Stomach (tissue), 9 donors: ENCODE measurements around the gene POU2AF2. TPM values are rescaled to one million over a fixed set of nuclear protein-coding genes. Genes with fewer than 3 reads are reported as not detected.

ENCODE experiments used
- DNase-seq, 2 donors: peaks; one replicate each; pipeline versions ENCODE4 v3.0.0 to v3.0.0-alpha.2; 2013 to 2019
- H3K27ac ChIP-seq, 5 donors: fragments of 200-600 bp in 4 of 5; sonication (generic) in 4 of 5; one replicate each; pipeline ENCODE4 v1.5.1; 2013 to 2019; ENCODE audit warnings: mild to moderate bottlenecking in 1 of 5, moderate library complexity in 1 of 5
- H3K27me3 ChIP-seq, 3 donors: fragments of 200-600 bp; sonication (generic); one replicate each; pipeline ENCODE4 v1.5.1; 2017 to 2019; ENCODE audit warnings: mixed run types in 1 of 3
- H3K36me3 ChIP-seq, 4 donors: fragments of 200-600 bp; sonication (generic); 1 replicate in 3 of 4; 2 replicates in 1 of 4; pipeline ENCODE4 v1.5.1; 2016 to 2019
- H3K4me1 ChIP-seq, 4 donors: fragments of 200-600 bp; sonication (generic); one replicate each; pipeline ENCODE4 v1.5.1; 2016 to 2019
- H3K4me3 ChIP-seq, 4 donors: fragments of 200-600 bp; sonication (generic) in 3 of 4; one replicate each; pipeline ENCODE4 v1.5.1; 2016 to 2019; ENCODE audit warnings: mild to moderate bottlenecking in 1 of 4
- H3K9me3 ChIP-seq, 4 donors: fragments of 200-600 bp; sonication (generic); one replicate each; pipeline ENCODE4 v1.5.1; 2016 to 2019
- EP300 ChIP-seq: sonication (generic); formaldehyde crosslinking; IDR thresholded peaks from one replicate; pipeline ENCODE4 v1.6.1; 2017; ENCODE audit warnings: antibody characterized with exemption
- POLR2A ChIP-seq, 4 donors: fragments of 450-650 bp; IDR thresholded peaks; one replicate each; pipeline ENCODE4 v1.6.1; 2016; ENCODE audit warnings: antibody characterized with exemption in 4 of 4, control low read depth in 2 of 4, mild to moderate bottlenecking in 1 of 4, moderate library complexity in 1 of 4
- POLR2AphosphoS5 ChIP-seq, 3 donors: sonication (generic); formaldehyde crosslinking; IDR thresholded peaks; one replicate each; pipeline ENCODE4 v1.6.1; 2016; ENCODE audit warnings: antibody characterized with exemption in 3 of 3
- WGBS, 5 donors: extraction: QIAGEN DNeasy Blood & Tissue Kit in 3 of 5; methylation state at CpG; one replicate each; pipeline versions ENCODE4 v1.1.5 to v1.1.7; 2013 to 2018; 5-methylcytosine and 5-hydroxymethylcytosine counted together
- intact Hi-C: fragments of 100-400 bp; cut with DNase I; formaldehyde crosslinking; loops from one replicate; pipeline ENCODE4 v1.15.1; 2023; ENCODE audit warnings: low total_unique reads
- polyA plus RNA-seq, 3 donors: library from polyadenylated mRNA; stranded (reverse); fragments of 200-250 nt; gene quantifications; one replicate each; pipeline ENCODE4 v1.2.3, GENCODE V29; 2013
- total RNA-seq, 5 donors: library from RNA; depleted of rRNA; stranded (reverse); fragments of >200 nt; gene quantifications; one replicate each; pipeline versions ENCODE4 v1.1.0 to v1.2.3, GENCODE V29; 2014 to 2016
- TF ChIP-seq, protein P1 (sequence below), 7 experiments: fragments of 450-650 bp in 4 of 7; fragments of 200-600 bp in 3 of 7; sonication (generic) in 3 of 7; IDR thresholded peaks; one replicate each; pipeline ENCODE4 v1.5.1; 2016 to 2019; ENCODE audit warnings: antibody characterized with exemption in 7 of 7, control low read depth in 2 of 7, mild to moderate bottlenecking in 1 of 7
- donor health status: healthy with polysubstance abuse.
- donor health status: Bipolar disorder and iron deficiency.
- donor health status: healthy.

POU2AF2 gene
- total and polyA plus RNA-seq, 8 donors = 2.4 to 3.9 (median 3.1) TPM; not detected in 5

DNA sequence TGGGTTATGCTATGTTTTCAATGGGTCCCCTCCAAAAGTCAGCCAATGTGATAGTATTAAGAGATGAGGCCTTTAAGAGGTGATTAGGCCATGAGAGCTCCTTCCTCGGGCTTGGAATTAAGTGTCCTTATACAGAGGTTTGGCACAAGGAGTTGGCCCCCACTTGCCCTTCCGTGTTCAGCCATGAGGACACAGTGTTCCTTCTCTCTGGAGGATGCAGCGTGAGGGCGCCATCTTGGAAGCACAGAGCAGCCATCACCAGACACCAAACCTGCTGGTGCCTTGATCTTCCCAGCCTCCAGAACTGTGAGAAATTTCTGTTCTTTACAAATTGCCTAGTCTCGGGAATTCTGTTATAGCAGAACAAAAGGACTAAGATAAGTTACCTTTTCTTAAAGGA is 79.7 kb downstream of the POU2AF2 start:
- Histone ChIP-seq H3K27ac (peak overlapping the region in 1 of 5 donors; percentile 59), H3K9me3 (no peaks in the 10 kb centered on the region), H3K27me3 (no peaks in the 10 kb centered on the region), H3K4me3 (no peak overlapping the region), H3K4me1 (peaks cover 21 to 57% (median 40%) of the 10 kb centered on the region in 4 donors), H3K36me3 (no peaks in the 10 kb centered on the region)
- TF ChIP-seq, protein P1, sequence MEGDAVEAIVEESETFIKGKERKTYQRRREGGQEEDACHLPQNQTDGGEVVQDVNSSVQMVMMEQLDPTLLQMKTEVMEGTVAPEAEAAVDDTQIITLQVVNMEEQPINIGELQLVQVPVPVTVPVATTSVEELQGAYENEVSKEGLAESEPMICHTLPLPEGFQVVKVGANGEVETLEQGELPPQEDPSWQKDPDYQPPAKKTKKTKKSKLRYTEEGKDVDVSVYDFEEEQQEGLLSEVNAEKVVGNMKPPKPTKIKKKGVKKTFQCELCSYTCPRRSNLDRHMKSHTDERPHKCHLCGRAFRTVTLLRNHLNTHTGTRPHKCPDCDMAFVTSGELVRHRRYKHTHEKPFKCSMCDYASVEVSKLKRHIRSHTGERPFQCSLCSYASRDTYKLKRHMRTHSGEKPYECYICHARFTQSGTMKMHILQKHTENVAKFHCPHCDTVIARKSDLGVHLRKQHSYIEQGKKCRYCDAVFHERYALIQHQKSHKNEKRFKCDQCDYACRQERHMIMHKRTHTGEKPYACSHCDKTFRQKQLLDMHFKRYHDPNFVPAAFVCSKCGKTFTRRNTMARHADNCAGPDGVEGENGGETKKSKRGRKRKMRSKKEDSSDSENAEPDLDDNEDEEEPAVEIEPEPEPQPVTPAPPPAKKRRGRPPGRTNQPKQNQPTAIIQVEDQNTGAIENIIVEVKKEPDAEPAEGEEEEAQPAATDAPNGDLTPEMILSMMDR (IDR thresholded peaks at IDR 0.05) = no peak
- TF ChIP-seq POLR2AphosphoS5 (IDR thresholded peaks at IDR 0.05) = no peak
- TF ChIP-seq POLR2A (IDR thresholded peaks at IDR 0.05) = no peak
- TF ChIP-seq EP300 = no peak
- 90 to 96% (median 92%) methylated on average over 5 of the region's 5 CpGs for WGBS, 5 donors
- no peak for DNase-seq
- intact Hi-C loops = no loop called here

DNA sequence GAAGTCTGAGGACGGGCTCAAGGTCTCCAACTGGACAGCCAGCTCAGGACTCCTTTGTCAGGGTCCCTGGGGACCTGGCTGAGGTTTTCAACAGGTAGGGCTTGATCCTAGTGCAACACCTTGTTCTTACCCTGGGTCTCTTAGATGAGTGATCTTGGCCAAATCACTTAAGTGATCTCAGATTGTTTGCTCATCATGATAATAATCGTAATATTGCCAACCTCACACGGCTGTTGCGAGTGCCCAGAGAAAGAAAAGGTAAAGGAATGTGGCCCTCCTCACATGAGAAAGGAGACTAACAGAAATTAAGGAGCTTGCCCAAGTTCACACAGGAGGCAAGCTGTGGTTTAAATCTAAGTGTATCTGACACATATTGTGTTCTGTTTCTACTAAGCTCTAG is 81.3 kb downstream of the POU2AF2 start:
- Histone ChIP-seq H3K36me3 (no peaks in the 10 kb centered on the region), H3K27ac (peak overlapping the region in 3 of 5 donors; percentile 72 to 79 (median 77)), H3K9me3 (no peaks in the 10 kb centered on the region), H3K4me1 (peaks cover 31 to 64% (median 45%) of the 10 kb centered on the region in 4 donors), H3K27me3 (no peaks in the 10 kb centered on the region), H3K4me3 (no peak overlapping the region)
- intact Hi-C loops = no loop called here
- DNase-seq = no peak
- TF ChIP-seq, protein P1 (IDR thresholded peaks at IDR 0.05) = no peak
- no peak for TF ChIP-seq EP300
- no peak for TF ChIP-seq POLR2AphosphoS5 (IDR thresholded peaks at IDR 0.05)
- TF ChIP-seq POLR2A (IDR thresholded peaks at IDR 0.05) = no peak
- WGBS, 5 donors = 47 to 73% (median 52%) methylated on average over 4 of the region's 4 CpGs

DNA sequence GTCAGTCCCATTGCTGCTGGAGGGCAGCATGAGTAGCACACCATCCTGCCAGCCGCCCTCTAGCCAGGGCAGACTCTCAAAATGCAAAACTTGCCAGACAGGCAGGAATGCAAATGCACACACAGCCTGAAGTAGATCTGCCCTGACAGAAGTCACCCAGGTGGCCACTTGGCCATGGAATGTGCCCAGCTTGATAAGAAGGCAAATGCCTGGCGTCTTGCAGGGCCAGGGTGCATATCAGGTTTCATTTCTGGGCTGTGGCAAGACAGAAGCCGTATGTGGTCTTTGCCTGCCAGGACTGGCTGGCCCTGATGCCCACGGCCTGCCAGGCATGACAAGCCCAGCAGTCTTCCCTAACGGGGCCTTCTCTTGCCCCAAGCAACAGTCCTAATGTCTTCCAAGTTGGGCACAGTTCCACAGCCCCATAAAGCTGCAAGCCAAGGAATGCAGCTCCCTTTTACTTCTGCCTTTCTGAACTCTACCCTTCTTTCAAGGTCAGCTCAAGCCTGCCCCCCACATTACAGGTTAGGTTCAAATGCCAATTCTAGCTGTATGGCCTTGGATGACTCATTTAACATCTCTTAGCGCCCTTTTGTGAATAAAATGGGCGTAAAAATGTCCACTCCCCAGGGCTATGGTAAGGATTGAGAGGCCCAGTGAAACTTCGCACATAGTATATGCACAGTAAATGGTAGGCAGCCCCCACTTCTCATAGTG is 82.5 kb downstream of the POU2AF2 start:
- H3K4me3 ChIP-seq = no peak overlapping the region
- TF ChIP-seq POLR2A (IDR thresholded peaks at IDR 0.05) (no peak), POLR2AphosphoS5 (IDR thresholded peaks at IDR 0.05) (peak; percentile 50 to 90 (median 87))
- intact Hi-C loops = no loop called here
- H3K9me3 ChIP-seq = no peaks in the 10 kb centered on the region
- H3K27me3 ChIP-seq = no peaks in the 10 kb centered on the region
- WGBS, 5 donors = 35 to 56% (median 46%) methylated on average over 8 of the region's 8 CpGs
- peak in 1 of 2 donors; percentile 91 for DNase-seq
- peak overlapping the region; percentile 72 to 79 (median 77) for H3K27ac ChIP-seq
- peaks cover 36 to 76% (median 56%) of the 10 kb centered on the region in 4 donors for H3K4me1 ChIP-seq
- H3K36me3 ChIP-seq = no peaks in the 10 kb centered on the region

DNA sequence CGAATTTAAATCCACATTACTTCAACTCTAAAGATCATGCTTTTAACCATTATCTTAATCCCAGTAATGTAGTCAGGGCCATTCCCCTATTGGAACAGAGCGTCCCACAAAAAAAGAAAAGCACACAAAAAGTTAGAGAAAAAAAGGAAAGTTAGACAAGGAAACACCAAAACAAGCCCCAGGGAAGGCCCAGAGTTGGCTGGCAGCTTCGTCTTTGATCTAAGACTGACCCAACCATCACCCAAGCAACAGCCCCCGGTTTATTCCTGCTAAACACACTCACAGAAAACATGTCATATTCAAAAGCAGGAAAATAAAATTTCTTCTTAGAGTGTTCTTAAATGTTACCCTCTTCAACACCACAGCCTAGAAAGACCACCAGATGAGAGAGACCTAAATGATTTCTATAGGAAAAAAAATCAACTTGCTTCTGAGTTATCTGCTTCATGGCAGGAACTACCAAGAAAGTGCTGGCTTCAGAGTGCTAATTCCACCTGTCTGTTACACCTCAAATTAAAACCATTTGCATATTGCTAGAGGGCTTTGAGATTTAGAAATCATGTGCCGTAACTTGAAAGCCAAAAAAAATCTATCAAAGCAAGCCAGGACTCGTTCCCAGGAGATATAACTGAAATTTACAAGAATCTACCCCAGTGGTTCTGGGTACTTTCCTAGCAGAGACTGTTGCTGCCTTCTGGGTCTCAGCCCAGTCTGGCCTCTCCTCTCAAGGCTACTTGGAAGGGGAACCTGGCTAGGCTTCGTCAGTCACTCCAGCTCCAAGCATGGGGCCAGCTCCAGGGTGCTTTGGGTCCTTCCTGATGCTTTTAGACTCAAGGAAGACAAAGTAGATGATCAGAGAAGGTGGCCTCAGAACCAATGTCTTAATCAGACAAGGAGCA is 84.0 kb downstream of the POU2AF2 start:
- TF ChIP-seq EP300 (no peak), POLR2AphosphoS5 (IDR thresholded peaks at IDR 0.05) (no peak), POLR2A (IDR thresholded peaks at IDR 0.05) (no peak)
- TF ChIP-seq, protein P1 (IDR thresholded peaks at IDR 0.05) = no peak
- peak overlapping the region; percentile 36 to 74 (median 57) for H3K27ac ChIP-seq
- no peaks in the 10 kb centered on the region for H3K27me3 ChIP-seq
- no peaks in the 10 kb centered on the region for H3K9me3 ChIP-seq
- H3K4me1 ChIP-seq = peaks cover 41 to 84% (median 63%) of the 10 kb centered on the region in 4 donors
- WGBS, 5 donors = 57 to 74% (median 65%) methylated on average over 7 of the region's 7 CpGs
- H3K4me3 ChIP-seq = no peak overlapping the region
- DNase-seq = no peak
- no peaks in the 10 kb centered on the region for H3K36me3 ChIP-seq
- intact Hi-C loops = no loop called here
